GM04503 (cell line): ENCODE data around the gene CAMTA1.
"Not testable (repeated sequence)": the region's sequence is repeated elsewhere in the genome, so short reads cannot be mapped to it uniquely, and the experiment has no call there.

Source experiments
- DNase-seq: peaks from one replicate; pipeline ENCODE4 v3.0.0-alpha.2; 2012; ENCODE audit warnings: low read depth

CAMTA1 gene

DNA sequence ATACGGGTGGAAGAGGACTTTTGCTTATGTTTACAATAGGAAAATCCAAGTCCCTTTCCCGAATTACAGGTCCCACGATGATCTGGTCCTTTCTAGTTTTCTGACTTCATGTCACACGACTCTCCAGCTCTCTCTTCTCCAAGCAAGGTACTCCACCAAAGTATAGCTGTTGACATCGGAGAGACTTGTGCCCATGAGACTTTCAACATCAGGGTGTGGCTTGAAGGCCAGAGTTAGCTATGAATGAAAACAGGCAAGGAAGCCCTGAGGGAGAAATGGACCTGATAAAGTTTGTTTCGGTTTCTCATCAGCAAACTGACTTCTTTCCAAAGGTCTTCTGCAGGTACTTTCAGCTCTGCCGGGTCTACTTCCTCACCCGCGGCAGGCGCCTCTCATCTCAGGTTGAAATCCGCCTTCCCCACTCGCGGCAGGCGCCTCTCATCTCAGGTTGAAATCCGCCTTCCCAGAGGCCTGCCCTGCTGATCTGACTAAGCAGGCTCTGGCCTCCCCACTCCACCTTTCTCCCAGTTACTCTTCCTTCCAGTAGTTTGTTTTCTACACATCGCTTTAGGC lies 996.8 kb downstream of the CAMTA1 start:
- no peak for DNase-seq

DNA sequence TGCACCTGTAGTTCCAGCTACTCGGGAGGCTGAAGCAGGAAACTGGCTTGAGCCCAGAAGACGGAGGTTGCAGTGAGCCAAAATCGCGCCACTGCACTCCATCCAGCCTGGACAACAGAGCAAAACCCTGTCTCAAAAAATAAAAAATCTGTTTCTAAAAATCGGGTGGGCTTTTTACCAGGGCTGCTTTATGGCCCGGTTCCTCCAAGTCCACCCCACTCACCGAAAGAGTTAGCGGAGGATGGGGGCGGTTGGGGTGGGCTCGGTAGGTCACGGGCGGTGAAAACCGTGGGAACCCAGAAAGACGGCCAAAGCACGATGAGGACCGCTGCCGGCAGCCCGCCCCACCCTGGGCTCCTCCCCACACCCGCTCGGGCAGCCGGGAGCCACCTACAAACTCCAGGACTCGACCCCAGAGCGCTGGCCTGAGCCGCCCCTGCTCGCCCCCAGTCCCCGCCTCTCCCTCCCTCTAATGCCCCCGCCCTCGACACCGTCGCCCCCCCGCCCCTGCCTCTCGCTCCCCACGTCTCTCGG lies 998.0 kb downstream of the CAMTA1 start:
- no peak for DNase-seq

DNA sequence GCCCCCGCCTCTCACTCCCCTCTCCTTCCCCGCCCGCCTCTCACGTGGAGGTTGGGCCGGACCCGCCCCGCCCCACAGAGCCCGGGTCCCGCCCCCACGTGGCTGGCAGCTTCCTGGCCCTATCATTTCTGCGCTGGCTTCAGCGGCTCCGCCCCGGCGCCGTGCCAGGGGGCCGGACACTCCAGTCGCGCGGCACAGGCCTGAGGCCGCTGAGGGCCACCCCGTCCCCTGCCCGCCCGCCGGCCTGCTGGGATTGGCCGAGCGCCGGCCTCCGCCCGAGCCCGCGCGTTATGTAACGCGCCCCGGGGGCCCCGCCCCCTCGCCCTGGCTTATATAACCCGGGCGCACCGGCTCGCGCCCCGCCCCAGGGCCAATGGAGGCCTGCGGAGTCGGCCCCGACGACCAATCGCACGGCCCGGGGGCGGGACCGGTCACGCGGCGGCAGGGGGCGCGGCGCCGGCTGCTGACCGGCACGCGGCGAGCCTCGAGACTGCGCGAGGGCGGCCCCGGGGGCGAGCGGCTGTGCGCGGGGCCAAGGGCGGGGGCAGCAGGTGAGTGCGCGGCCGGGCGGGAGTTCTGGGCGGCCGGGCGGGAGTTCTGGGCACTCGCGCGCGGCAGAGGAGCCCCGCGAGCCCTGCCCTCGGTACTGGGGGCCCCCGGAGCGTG lies 998.7 kb downstream of the CAMTA1 start, which contains the start of gene PER3:
Gene PER3 (plus strand): TSS at position 466 of the 666 bp plus-strand sequence. CDS start 587 bp downstream, outside the sequence.
- DNase-seq, result peak; percentile 72

DNA sequence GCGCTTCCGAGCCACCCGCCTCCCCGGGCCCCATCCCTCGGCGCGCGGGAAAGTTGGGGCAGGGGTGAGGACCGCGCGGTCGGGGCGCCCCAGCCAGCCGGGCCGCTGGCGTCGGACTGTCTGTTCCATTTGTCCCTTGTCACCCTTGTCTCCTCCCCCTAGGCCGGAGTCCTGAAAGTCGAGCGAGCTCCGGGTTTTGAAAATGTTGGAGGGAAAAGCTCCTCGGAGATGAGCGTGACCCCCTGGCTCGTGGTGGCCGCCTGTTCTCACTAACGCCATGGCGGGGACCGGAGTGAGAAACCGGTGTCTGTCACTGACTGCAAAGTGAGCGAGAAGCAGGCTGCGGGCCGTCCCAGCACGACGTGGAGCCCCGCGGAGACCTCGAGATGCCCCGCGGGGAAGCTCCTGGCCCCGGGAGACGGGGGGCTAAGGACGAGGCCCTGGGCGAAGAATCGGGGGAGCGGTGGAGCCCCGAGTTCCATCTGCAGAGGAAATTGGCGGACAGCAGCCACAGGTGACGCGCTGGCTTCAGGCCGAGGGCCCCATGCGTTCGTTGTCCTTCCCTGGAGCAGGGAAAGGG lies 999.3 kb downstream of the CAMTA1 start:
- DNase-seq, result no peak

DNA sequence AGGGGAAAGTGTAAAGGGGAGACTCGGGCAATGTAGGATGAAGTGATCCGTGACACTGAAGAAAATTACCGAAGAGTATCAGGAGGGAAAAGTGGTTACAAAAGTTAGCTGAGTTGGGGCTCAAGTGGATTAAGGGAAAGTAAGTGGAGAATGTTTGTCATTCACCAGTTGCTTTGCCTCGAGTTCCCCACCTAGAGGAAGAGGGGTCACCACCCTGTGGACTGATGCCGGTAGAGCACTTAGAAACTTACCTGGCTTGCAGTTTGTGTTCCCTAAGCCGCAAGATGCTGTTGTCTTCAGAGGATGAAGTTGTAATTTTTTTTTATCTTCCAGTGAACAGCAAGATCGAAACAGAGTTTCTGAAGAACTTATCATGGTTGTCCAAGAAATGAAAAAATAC lies 999.9 kb downstream of the CAMTA1 start:
- DNase-seq, result no peak

DNA sequence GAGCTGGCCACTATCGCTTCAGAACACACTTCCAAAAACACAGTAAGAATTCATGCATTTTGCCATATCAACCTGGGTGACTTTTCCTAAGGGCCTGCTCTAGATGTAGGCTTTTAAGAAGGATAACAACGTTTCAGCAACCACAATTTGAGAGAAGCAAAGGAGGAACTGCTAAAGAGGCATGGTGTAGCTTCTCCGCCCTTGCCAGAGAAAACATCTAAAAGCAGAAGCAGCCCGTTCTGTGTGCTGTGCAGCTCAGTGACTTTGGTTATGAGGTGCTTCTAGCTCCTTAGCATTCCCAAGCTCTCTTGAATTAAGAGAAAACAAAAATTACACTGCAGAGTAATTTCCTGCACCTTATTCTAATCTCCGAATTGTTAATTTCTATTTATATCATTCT lies 1001.5 kb downstream of the CAMTA1 start:
- DNase-seq, result no peak

DNA sequence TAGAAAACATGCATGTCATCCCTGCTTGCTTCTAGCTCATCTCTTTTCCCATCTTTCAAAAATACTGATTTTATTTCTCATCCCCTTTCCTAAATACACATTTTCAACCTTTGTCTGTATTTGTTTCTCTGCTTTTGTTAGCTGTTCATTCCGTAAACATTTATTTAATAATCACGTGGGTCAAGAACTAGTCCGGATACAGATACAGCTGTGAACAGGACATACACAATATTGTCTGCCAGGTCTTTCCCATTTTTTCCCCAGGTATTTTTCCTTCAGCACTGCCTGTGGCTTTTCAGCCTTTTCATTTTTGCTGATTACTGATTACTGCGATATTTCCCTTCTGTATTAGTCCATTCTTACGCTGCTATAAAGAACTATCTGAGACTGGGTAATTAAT lies 1004.6 kb downstream of the CAMTA1 start:
- DNase-seq, result no peak

DNA sequence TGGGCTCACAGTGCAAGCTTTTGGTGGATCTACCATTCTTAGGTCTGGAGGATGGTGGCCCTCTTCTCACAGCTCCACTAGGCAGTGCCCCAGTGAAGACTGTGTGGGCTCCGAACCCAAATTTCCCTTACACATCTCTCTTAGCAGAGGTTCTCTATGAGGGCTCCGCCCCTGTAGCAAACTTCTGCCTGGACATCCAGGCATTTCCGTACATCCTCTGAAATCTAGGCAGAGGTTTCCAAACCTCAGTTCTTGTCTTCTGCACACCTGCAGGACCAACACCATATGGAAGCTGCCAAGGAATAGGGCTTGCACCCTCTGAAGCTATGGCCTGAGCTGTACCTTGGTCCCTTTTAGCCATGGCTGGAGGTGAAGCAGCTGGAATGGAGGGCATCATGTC lies 1005.8 kb downstream of the CAMTA1 start:
- DNase-seq, result not testable (repeated sequence)

DNA sequence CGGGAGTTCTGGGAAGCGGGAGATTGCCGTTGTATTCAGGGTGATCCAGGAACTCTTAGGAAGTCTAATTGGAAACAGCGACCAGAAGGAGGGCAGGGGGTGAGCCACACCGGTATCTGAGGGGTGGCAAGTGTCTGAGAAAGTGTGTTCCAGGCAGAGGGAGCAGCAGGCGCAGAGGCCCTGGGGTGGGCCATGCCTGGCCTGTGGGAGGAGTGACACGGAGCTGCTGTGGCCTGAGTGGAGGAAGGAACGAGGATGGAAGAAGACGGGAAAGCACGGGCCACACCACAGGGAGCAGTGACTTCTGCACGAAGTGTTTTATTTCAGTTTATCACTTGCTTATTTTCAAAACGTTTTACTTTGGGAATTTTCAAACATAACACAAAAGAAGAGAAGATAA lies 1010.2 kb downstream of the CAMTA1 start:
- no peak for DNase-seq

DNA sequence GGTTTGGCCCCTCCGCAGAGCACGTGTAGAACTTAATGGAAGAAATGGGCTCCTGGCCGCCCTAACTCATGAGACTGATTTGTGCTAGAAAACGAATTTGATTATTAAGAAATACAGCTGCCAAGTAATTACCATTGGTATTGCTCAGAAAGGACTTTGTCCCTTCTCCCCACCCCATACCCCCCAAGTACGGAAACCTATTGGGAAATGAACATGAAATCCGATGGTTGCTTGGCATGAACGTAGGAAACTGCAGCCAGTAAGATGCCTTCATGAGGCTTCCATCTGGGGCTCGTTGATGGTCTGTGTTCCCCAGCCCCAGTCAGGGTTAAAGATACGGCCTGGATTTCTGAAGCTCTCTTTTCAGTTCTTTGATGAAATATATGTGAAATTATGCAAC lies 1020.2 kb downstream of the CAMTA1 start:
- no peak for DNase-seq

DNA sequence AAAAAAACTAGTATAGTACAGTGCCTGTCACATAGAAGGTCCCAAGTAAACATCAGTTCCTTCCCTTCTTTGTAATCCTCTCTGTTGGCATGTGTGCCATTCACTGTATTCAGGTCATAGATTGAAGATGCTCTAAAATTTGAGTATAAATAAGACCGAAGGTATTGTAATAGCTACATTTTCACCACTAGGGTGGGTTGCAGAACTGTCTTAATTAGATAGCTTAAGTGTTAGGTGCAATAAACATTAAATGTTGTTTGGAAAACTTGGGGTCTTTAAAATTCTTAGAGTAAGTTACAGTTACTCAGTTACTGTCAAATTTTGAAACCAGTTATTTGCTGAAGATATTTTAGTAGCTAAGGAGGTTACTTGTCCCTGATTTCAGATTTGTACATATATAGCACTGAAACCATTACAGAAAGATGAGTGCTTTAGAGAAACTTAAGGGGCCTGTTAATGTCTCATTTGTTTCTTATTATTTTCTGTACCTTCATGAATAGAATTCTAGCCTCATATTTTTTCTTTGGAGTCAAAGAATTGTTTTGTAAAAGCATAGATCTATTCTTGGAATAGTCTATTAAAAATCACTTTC lies 1023.1 kb downstream of the CAMTA1 start:
- no peak for DNase-seq

DNA sequence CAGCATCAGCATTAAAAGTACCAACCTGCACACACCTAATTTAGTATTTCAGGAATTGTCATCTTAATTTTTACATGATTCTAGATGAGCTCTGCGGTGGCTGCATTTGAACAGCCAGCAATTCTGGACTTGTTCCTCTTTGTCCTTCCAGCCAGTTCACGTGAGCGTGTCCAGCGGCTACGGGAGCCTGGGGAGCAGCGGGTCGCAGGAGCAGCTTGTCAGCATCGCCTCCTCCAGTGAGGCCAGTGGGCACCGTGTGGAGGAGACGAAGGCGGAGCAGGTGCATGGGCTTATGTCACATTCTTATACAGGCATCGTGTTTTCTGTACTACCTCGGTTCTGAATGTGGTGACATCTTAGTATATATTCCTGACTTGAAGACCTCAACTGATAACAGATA lies 1024.5 kb downstream of the CAMTA1 start:
- DNase-seq, result no peak

DNA sequence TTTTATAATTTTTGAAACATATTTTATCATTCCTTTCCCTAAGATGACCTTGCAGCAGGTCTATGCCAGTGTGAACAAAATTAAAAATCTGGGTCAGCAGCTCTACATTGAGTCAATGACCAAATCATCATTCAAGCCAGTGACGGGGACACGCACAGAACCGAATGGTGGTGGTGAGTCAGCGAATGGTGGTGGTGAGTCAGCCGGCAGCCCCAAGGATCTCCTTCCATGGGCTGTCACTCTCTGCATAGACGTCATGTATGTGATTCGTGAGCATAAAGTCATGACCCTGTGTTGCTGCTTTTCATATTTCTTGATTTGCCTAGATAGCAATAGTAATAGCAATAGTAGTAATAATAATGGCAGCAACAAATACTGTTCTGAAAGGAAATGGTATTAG lies 1025.1 kb downstream of the CAMTA1 start:
- DNase-seq, result peak; percentile 52

DNA sequence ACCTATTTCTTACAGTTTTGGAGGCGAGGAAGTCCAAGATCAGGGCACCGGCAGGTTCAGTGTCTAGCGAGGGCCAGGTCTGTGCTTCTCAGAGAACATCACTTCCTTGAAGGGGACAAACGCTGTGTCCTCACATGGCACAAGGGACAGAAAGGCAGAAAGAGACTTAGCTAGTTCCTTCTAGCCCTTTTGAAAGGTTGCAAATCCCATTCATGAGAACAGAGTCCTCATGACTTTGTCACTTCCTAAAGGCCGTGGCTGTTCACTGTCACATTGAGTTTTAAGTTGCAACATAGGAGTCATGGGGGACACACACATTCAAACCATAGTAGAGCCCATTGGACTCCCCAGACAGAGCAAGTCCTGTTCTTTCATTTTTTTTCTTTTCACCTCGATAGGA lies 1026.2 kb downstream of the CAMTA1 start:
- DNase-seq, result no peak

DNA sequence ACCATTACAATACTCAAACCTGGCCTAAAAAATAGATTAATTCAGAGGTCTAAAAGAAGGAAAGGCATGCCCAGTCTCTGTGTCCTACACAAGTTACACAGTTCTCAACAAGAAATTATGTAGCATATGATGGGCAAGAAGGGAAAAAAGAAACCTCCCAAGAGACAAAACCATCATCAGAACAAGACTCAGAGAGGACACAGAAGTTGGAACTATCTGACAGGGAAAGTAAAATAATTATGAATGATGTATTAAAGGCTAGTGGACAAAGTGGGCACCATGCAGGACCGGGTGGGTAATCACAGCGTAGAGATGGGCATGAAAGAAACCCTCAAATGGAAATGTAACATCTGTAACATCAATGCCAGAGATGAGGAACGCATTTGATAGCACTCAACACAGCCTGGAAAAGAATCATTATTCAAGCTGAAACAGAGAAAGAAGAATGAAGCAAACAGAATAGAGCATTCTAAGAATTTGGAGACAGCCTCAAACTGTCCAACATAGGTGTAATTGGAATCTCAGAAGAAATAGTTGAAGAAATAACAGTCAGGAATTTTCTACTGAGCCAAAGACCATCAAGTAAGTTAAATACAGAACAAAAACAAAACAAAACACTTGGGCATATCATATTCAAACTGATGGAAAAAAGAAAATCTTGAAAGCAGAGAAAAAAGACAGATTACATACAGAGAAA lies 1028.6 kb downstream of the CAMTA1 start:
- DNase-seq, result no peak
